Colonic mucosa (tissue), 4 donors: ENCODE results near the gene TRIM7. TPM values are rescaled to one million over a fixed set of nuclear protein-coding genes. Genes with fewer than 3 reads are reported as not detected.
A peak's percentile ranks its signal among the peaks of the same experiment; 100 is the strongest.
"Not testable (repeated sequence)": the region's sequence is repeated elsewhere in the genome, so short reads cannot be mapped to it uniquely, and the experiment has no call there.

Source experiments
- DNase-seq: peaks from one replicate; pipeline ENCODE4 v3.0.0-alpha.2; 2020
- H3K27ac ChIP-seq: fragments of 200-600 bp; one replicate; pipeline ENCODE4 v1.8.0; 2021
- H3K27me3 ChIP-seq: fragments of 200-600 bp; one replicate; pipeline ENCODE4 v1.8.0; 2021
- H3K36me3 ChIP-seq: fragments of 200-600 bp; one replicate; pipeline ENCODE4 v1.8.0; 2021
- H3K4me1 ChIP-seq: fragments of 200-600 bp; one replicate; pipeline ENCODE4 v1.8.0; 2021; ENCODE audit warnings: mild to moderate bottlenecking
- H3K4me3 ChIP-seq: fragments of 200-600 bp; one replicate; pipeline ENCODE4 v1.8.0; 2021
- H3K9ac ChIP-seq, 2 donors: one replicate each; pipeline ENCODE4 v1.7.0; 2013; ENCODE audit warnings: control low read depth in 2 of 2, low read depth in 2 of 2, low read length in 2 of 2
- H3K9me3 ChIP-seq: fragments of 200-600 bp; one replicate; pipeline ENCODE4 v1.8.0; 2021
- intact Hi-C: fragments of 100-400 bp; cut with DNase I; formaldehyde crosslinking; loops from one replicate; pipeline ENCODE4 v1.14.1; 2022
- total RNA-seq, 2 donors: library from RNA; stranded (reverse); fragmentation: NEBNext Ultra II Directional in 1 of 2; extraction: Animal tissue kit (Norgen Biotek cat#: 25700) in 1 of 2; gene quantifications; one replicate each; pipeline ENCODE4 v1.2.1, GENCODE V29; 2021
- TF ChIP-seq, protein P1 (sequence below): fragments of 200-600 bp; IDR thresholded peaks from one replicate; pipeline ENCODE4 v1.8.0; 2022; ENCODE audit warnings: antibody characterized with exemption, mild to moderate bottlenecking
- donor health status: healthy.
- donor health status: DM: no; HTN: no; CAD: no.
- donor health status: DM: no; HTN: no; CAD: no.

Gene TRIM7
- total RNA-seq, 2 donors from 2014 or later: 6.8 to 8.7 TPM

DNA sequence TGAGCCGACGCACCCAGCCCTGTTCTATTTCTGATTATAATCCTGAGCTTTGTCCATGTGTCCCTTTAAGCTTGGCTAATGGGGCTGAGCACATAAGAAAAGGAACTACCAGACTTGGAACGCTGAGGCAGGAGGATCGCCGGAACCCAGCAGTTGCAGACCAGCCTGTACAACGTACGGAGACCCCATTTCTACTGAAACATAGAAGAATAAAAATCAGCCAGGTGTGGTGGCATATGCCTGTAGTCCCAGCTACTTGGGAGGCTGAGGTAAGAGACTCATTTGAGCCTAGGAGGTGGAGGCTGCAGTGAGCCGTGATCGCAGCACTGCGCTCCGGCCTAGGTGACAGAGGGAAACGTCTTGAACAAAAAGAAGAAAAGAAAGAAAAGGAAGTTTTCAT lies 22.3 kb downstream of the TRIM7 start:
- intact Hi-C loops: loop anchor here (10.0 kb wide), 1 partner anchor 82 kb away; the partner anchor contains the start of gene TRIM52
- H3K4me1 ChIP-seq: peaks cover 6% of the 10 kb centered on the region
- H3K36me3 ChIP-seq: no peaks in the 10 kb centered on the region
- H3K9me3 ChIP-seq: no peaks in the 10 kb centered on the region
- no peak overlapping the region for H3K4me3 ChIP-seq
- H3K27ac ChIP-seq: no peak overlapping the region
- no peaks in the 10 kb centered on the region for H3K27me3 ChIP-seq
- TF ChIP-seq, protein P1, sequence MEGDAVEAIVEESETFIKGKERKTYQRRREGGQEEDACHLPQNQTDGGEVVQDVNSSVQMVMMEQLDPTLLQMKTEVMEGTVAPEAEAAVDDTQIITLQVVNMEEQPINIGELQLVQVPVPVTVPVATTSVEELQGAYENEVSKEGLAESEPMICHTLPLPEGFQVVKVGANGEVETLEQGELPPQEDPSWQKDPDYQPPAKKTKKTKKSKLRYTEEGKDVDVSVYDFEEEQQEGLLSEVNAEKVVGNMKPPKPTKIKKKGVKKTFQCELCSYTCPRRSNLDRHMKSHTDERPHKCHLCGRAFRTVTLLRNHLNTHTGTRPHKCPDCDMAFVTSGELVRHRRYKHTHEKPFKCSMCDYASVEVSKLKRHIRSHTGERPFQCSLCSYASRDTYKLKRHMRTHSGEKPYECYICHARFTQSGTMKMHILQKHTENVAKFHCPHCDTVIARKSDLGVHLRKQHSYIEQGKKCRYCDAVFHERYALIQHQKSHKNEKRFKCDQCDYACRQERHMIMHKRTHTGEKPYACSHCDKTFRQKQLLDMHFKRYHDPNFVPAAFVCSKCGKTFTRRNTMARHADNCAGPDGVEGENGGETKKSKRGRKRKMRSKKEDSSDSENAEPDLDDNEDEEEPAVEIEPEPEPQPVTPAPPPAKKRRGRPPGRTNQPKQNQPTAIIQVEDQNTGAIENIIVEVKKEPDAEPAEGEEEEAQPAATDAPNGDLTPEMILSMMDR: no peak
- no peak overlapping the region for H3K9ac ChIP-seq
- DNase-seq: no peak

GRCh38 chr5:181181650-181182565 lies 23.1 kb downstream of the TRIM7 start:
- Histone ChIP-seq H3K4me3 (no peak overlapping the region), H3K36me3 (no peaks in the 10 kb centered on the region), H3K4me1 (peaks cover 6% of the 10 kb centered on the region), H3K27ac (no peak overlapping the region), H3K9me3 (no peaks in the 10 kb centered on the region), H3K27me3 (no peaks in the 10 kb centered on the region), H3K9ac (peak overlapping the region in 1 of 2 donors; percentile 12)
- peak; percentile 77 for DNase-seq
- TF ChIP-seq, protein P1: peak; percentile 86
- intact Hi-C loops: loop anchor here (10.0 kb wide), 1 partner anchor 83 kb away; the partner anchor contains the start of gene TRIM52

DNA sequence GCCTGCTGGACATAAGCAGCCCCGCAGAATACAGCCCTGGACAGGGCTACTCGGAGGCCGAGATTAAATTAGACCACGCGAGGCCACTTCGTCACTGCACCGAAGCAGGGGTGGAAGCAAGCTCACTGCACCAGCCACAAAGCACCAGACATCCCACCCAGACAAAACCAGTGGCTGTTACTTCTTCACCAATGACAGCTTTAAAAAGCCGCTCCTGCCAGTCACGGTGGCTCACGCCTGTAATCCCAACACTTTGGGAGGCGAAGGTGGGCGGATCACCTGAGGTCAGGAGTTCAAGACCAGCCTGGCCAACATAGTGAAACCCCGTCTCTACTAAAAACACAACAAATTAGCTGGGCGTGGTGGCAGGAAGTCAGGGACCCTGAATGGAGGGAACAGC lies 27.4 kb downstream of the TRIM7 start:
- H3K36me3 ChIP-seq, H3K9ac ChIP-seq, H3K4me3 ChIP-seq, H3K9me3 ChIP-seq, DNase-seq, H3K27ac ChIP-seq, intact Hi-C loops, H3K4me1 ChIP-seq: not testable (repeated sequence)
- H3K27me3 ChIP-seq: peaks cover 19% of the 10 kb centered on the region

DNA sequence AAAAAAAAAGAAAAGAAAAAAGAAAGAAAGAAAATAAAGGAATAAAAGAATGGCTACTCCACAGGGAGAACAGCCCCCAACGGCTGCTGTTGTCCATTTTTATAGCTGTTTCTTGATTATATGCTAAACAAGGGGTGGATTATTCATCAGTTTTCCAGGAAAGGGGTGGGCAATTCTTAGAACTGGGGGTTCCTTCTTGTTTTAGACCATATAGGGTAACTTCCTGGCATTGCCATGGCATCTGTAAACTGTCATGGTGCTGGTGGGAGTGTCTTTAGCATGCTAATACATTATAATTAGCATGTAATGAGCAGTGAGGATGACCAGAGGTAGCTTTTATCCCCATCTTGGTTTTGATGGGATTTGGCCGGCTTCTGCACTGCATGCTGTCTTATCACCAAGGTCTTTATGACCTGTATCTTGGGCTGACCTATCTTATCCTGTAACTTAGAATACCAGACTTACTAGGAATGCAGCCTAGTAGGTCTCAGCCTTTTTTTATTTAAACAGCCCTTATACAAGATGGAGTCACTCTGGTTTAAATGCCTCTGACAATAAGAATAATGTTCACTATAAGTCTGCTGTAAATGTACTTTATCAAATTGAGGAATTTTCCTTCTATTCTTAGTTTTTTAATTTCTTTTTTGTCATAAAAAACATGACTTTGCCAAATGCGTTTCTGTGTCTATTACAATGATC lies 28.6 kb downstream of the TRIM7 start:
- no peaks in the 10 kb centered on the region for H3K36me3 ChIP-seq
- no peak overlapping the region for H3K4me3 ChIP-seq
- H3K9ac ChIP-seq: no peak overlapping the region
- no peak for DNase-seq
- H3K4me1 ChIP-seq: no peaks in the 10 kb centered on the region
- intact Hi-C loops: no loop called here
- H3K27ac ChIP-seq: no peak overlapping the region
- TF ChIP-seq, protein P1: no peak
- peaks cover 22% of the 10 kb centered on the region for H3K27me3 ChIP-seq
- H3K9me3 ChIP-seq: no peaks in the 10 kb centered on the region

DNA sequence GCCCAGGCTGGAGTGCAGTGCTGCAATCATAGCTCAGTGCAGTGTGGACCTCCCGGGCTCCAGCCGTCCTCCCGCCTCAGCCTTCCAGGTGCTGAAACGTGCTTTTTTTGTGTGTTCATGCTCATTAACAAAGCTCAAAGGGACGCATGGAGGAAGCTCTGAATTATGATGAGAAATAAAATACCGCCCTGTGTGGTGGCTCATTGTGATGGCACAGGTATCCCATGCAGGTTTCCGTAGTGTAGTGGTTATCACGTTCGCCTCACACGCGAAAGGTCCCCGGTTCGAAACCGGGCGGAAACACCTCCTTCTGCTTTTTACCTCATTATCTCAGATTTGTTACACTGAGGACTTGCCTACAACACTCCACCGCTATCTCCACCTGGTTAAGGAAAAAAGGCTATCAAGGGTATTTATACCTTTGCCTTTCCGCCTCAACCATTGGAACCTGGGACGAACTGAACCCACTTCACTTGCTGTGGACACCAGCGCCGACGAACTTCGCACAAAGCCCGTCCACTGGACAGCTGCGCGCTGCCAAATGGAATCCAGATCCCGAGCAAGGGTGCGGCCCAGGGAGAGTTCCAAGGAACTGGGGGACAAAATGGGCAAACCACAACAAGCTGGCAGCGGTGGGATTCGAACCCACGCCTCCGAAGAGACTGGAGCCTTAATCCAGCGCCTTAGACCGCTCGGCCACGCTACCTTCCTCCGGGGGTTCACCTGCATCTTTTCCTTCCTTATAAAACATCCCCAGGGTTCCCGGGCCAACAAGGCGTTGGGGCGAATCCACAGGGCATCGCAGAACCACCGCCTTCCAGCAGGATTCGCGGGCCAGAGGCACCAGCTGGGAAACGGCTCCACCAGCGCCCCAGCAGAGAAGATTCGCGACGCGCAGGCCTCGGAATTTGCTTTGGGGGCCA lies 31.3 kb downstream of the TRIM7 start:
- no peak overlapping the region for H3K9ac ChIP-seq
- H3K27ac ChIP-seq: no peak overlapping the region
- H3K27me3 ChIP-seq: peaks cover 40% of the 10 kb centered on the region
- no peak overlapping the region for H3K4me3 ChIP-seq
- peak; percentile 60 for DNase-seq
- H3K36me3 ChIP-seq: no peaks in the 10 kb centered on the region
- no peaks in the 10 kb centered on the region for H3K9me3 ChIP-seq
- H3K4me1 ChIP-seq: peaks cover 3% of the 10 kb centered on the region
- TF ChIP-seq, protein P1: no peak
- intact Hi-C loops: no loop called here
